Measurements from ENCODE around the gene PXMP4. TPM values are rescaled to one million over a fixed set of nuclear protein-coding genes. Genes with fewer than 3 reads are reported as not detected.

PXMP4 gene
- total RNA-seq, 2 donors from 2014 or later = 5.2 to 9.0 TPM

DNA sequence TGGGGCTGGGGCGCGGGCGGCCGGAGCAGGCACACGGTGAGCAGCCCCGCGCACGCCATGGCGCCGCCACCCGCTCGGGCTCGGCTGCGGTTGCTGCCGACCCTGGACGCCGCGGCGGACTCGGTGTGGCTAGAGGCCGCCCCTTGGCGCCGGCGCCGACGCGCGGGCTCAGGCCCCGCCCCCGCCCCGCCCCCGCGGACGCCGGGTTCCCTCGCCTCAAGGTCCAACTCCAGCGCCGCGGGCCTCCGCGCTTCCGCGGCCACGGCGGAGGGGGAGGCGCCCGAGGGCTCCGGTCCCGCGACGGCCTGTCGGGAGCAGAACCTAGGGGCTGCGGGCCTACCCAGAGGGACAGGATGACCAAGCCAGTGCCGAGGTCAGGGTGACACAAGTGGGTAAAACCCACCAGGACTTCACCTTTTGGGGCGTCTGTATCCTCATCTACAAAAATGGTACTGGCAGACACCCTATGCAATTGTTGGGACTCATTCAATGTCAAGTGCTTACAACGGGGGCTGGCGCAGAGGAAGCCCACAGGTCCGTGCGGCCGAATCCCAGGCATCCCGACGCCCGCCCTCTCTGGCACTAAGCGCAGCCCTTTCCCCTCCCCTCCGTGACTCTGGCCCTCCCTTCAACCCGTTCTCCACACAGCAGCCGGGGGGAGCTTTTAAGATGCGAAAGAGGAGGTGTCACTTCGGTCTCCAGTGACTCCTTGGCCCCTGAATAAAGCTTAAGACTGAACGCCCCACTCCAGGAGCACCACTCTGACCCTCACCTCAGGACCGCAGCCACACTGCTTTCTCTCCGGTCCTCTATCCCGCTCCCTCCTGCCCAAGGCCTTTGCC lies 45.6 kb downstream of the PXMP4 start, which contains the start of gene NECAB3:
TSS of gene NECAB3 (minus strand) at position 135 of the 842 bp plus-strand sequence. CDS start at position 59, 76 bp downstream.
- peak; percentile 92 for DNase-seq (ENCODE audit: low spot score)
- intact Hi-C loops (cut with DNase I) = no loop called here

DNA sequence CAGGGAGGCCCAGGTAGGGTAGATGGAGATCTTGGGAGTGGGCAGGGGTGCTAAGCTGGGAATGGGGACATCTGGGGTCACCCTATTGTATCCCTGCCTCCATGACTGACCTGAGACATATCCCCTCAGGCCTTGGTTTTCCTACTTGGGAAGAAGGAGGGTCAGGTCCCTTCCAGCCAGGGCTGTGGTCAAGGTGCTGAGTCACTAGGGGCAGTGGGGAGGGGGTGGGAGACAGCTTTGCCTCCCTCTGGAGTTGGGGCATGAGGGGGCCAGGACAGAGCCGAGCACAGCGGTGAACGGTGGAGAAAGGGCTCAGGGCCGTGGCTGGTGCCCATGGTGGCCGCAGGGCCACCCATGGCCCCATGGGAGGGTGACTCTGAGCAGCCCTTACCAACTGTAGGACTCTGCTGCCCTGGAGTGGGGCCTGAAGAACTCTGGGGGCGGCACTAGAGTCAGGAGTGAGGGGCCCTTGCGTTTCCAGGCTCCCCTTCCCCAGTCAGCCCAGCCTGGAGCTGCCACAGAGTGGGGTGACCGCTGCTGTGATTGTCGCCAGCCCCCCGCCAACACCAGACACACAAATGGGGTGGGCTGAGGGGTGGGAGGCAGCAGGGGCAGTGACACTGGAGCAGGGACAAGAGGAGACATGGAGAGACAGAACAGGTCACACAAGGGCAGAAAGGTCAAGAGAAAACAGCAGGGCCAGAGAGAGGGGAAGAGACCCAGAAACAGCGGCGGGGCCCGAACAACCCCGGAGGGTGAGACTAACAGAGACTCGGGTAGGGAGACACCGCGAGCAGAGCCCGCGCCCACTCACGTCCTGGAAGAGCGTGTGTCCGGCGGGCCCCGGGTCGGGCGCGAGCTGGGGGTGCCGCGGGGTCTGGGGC lies 46.5 kb downstream of the PXMP4 start:
- DNase-seq (ENCODE audit: low spot score) = no peak
- intact Hi-C loops (cut with DNase I) = no loop called here

DNA sequence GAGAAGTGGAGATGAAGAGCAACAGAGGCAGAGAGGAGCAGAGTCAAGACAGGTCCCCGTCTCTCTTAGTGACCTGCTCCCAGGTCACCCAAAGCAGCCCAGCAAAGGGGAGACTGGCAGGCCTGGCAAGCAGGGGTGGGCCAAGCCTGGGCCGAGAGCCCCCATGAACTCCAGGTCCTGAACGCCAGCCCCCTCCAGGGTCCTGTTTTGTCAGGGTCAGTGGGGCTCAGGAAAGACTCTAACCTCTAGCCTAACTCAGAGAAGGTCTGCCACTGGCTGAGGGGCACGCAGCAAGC lies 47.0 kb downstream of the PXMP4 start:
- no peak for DNase-seq (ENCODE audit: low spot score)
- intact Hi-C loops (cut with DNase I) = no loop called here

DNA sequence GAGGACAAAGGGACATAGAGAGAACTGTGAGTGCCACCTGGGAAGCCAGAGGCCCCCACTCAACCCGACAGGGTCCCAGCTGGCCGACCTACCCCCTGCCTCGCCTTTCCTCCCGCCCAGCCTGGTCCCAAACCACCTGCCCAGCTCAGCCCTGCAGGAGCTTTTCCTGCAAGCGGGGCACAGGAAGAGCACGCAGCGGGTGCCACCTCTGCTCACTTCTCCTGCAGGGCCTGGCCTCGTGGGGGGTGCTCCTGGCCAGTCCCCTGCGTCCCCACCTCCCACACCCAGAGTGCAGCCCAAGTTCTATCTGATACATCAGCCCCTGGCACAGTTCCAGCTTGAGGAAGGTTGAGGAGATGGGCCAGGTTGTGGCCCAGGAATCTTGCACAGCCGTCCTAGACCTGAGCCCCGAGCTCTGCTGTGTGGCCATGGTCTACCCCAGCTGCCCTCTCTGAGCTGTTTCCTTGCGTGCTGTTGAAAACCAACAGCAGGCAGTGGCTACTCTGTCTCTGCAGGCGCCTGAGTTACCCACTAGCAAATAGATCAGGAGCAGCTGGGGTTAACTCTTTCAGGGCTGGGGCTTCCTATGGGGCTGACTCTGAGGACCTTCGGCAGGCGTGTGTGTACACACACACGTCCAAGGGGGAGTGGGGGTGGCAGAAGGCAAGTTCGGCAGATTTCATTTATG lies 47.5 kb downstream of the PXMP4 start:
- intact Hi-C loops (cut with DNase I) = no loop called here
- no peak for DNase-seq (ENCODE audit: low spot score)

DNA sequence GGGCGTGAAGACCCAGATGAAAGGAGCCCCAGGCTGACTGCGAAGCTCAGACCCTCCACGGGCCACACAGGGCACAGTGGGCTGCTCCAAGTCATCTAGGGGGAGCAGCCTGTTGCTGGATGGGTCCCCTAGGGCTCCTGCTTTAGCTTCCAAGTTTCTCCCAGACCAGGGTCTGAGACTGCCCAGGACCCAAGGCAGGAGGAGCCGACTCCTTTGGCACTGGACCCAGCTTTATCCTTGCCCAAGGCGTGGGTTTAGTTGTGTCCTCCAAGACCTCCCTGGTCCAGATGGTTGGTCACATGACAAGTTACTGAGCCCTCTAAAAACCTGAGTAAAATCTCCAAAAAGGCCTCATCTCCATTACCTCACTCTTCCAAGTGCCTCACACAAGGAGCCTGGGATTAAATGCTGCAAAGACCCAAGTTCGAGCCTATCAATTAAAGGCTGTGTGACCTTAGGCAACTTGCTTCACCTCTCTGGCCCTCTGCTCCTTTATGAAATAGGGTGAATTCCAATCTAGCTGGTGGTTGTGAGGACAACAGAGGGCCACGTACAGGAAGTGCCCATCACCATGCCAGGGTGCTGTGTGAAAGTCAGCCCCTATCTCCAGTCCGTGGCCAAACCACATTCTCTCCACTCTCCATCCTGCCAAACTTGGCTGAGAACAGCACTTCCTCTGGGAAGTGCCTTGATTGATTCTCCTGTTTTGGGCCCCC lies 48.4 kb downstream of the PXMP4 start:
- DNase-seq (ENCODE audit: low spot score) = no peak
- intact Hi-C loops (cut with DNase I) = no loop called here

DNA sequence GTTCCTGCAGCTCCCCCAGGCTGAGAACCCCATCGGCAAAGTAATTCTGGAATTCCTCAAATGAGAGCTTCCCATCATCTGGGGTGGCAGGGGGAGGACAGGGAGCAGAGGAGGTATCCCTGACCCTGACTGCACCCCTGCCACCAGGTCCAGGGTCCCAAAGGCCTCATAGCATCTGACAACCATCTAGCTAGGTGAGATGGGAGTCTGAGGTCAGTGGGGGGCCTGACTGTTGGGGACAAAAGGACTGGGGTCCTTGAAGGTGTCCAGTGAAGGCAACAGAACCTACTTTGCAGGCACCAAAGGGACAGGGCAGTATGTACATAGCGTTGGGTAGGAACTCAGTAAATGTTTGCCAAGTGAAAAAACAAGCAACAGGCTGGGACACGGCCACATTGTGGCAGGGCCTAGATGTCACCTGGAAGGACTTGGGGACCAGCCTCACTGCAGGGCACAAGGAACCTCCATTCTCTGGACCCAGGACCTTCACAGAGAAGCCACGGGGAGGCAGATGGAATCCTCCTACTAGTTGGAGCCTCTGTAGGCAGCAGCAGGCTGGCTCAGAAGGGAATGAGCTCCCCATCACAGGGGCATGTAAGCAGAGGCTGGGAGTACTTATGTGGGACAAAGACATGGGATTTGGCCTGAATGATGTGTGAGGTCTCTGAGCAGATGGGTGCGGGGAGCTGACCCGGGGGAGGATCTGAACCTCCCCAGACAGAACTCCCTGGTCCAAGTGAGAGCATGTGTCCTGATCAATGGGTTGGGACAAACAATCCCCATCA lies 49.2 kb downstream of the PXMP4 start:
- intact Hi-C loops (cut with DNase I) = no loop called here
- DNase-seq (ENCODE audit: low spot score) = no peak

DNA sequence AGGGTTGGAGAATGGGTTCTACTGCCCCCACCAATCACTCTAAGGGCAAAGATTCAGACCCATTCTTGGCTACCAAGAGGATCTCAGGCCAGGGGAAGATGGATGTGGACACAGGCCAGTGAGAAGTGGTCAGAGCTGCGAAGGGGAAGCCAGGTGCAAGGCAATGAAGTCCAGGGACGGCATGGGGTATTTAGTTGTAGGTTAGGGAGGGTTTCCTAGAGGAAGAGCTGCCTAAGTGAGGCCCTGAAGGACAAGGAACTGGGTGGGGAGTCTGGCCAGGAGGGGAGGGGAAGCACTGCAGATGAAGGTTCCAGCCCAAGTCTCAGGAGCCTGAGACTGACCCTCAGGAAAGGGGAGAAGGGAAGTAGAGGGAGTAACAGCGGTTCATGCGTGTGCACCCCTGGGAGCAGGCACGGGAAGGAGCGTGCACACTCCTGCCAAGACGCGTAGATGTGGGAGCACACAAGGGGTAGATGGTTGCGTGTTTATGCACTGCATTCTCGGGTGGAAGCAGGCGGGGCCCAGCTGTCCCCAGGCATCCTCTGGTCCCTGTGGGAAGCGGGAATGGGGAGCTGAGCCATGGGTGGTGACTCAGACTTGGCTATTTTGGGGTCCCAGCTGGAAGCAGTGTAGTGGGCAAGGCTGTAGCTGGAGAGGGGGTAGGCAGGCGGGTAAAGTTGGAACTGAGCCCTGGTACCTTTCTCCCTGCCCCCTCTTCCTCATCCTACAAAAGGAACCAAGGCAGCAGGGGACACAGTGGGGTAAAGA lies 50.1 kb downstream of the PXMP4 start:
- DNase-seq (ENCODE audit: low spot score) = no peak
- intact Hi-C loops (cut with DNase I) = loop anchor here in 1 of 2 donors (5.0 kb wide), 1 partner anchor 62 kb away; the partner anchor contains the start of gene ZNF341

DNA sequence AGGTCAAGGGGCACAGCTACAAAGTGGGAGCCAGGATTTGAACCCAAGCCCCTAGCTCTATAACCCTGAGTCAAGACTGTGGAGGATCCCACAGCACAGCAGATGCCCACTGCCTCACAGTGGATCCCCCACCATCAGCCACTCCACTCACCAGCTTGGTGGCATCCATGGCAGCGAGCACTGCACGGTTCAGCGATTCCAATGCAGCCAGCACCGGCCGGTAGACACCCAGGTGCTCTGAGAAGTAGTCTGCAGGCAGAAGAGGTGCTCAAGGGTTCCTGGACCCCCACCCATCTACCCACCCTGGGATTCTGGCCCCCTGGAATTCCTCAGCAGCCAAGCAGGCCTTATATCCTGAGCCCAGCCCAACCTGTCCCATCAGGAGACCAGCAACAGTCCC lies 50.9 kb downstream of the PXMP4 start:
- intact Hi-C loops (cut with DNase I) = loop anchor here in 1 of 2 donors (5.0 kb wide), 1 partner anchor 63 kb away; the partner anchor contains the start of gene ZNF341
- no peak for DNase-seq (ENCODE audit: low spot score)

DNA sequence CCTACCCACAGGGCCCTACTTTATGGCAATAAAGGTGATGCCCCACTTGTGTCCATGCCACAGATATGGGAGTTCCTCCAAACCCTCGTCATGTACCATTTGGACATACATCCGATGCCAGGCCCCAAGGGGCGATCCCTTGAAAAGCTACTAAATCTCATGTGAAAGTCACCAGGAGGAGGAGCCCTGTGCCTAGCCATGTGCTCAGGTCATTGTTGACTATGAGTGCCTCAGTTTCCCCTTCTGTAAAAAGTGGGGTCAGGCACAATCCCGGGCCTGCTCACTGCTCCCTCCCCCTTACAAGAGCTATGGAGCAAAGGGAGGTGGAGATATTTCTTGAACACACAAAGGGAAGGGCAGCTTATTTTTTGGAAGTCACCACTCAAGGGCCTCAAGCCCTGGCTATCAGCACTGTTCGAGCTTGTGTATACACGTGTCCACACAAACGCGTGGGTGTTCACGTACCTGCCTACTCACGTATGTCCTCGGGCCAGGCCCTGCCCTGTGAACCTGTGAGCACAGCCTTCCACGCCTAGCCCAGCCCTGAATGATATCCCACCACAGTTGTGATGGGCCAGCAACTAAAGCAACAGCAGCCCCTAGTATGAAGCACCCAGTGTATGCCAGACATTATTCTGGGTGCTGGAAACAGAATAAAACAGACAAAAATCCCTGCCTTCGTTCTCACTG lies 51.5 kb downstream of the PXMP4 start:
- intact Hi-C loops (cut with DNase I) = loop anchor here in 1 of 2 donors (5.0 kb wide), 1 partner anchor 64 kb away; the partner anchor contains the start of gene ZNF341
- no peak for DNase-seq (ENCODE audit: low spot score)

DNA sequence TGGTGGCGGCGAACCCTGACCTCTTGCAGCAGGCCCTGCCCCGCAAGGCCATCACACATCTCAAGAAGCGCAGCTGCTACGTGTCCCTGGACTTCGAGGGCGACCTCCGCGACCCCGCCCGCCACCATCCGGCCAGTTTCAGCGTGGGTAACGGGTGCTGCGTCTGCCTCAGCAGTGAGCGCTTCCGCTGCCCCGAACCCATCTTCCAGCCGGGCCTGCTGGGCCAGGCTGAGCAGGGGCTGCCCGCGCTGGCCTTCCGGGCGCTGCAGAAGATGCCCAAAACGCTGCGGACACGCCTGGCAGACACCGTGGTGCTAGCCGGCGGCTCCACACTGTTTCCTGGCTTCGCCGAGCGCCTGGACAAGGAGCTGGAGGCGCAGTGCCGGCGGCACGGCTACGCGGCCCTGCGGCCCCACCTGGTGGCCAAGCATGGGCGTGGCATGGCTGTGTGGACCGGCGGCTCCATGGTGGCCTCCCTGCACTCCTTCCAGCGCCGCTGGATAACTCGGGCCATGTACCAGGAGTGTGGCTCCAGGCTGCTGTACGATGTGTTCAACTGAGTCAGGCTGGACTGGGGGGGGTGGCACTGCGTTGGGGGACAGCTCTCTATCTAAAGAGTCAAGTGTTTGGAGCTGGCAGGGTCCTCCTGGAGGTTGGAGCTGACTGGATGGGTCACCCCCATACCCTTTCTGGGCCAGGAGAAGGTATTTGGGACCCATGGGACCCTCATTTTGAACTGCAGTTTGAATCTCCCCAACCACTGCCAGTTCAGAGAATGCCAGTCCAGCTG lies 52.2 kb downstream of the PXMP4 start:
- peak; percentile 95 for DNase-seq (ENCODE audit: low spot score)
- intact Hi-C loops (cut with DNase I) = loop anchor here in 1 of 2 donors (5.0 kb wide), 1 partner anchor 64 kb away; the partner anchor contains the start of gene ZNF341

DNA sequence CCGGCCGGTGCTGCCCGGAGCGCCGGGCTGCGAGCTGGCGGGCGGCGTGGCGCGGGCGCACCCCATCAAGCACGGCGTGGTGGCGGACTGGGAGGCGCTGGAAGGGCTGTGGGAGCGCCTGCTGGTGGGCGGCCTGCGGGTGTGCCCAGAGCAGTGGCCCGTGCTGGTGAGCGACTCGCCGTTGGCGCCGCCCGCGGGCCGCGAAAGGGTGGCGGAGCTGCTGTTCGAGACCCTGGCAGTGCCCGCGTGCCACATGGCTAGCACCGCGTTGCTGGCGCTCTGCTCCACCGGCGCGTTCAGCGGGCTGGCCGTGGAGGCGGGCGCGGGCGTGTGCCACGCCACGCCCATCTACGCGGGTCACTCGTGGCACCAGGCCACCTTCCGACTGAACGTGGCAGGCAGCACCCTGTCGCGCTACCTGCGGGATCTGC lies 52.9 kb downstream of the PXMP4 start:
- no peak for DNase-seq (ENCODE audit: low spot score)
- intact Hi-C loops (cut with DNase I) = loop anchor here in 1 of 2 donors (5.0 kb wide), 1 partner anchor 65 kb away; the partner anchor contains the start of gene ZNF341

DNA sequence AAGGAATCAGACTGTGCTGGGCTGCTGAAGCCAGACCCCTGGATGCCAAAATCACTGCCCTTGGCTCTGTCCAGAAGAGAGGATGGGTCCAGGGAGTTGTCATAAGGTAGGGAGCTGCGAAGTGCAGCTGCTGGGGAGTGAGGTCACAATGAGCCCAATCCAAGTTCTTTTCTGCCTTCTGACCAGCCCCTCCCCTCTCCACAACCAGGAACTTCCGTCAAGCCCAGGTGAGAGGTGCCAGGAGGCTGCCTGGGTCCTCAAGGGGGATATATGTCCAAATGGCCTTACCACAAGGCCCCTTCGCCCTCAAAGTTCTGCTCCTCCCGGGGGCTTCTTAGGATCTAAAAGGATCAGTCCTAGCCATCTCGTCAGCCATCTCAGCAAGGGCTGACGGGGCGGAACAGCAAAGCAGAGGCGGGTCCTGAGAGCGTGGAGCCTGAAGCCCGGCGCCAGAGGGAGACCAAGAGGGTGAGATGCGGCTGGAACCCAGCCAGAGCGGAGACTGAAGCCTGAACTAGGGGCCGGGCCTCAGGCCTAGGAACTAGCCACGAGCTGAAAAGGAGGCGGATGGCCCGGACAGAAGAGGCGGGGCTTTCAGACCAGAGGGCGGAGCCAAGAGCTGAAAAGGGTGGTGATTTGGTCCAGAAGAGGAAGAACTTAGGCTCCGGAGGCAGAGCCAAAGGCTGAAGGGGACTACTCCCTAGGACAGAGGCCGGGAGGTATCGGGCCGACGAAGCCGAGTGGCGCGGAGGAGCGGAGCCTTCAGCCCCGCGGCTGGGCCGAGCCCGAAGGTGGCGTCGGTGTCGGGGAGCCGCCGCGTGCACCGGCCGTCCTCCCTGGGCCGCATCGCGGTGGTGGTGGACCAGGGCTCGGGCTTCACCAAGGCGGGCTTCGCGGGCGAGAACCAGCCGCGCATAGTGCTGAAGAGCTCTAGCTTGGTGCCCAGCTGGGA lies 53.5 kb downstream of the PXMP4 start, which contains the start of gene ACTL10:
TSS of gene ACTL10 (plus strand) at position 651 of the 952 bp plus-strand sequence. CDS start 555 bp downstream, outside the sequence.
- DNase-seq (ENCODE audit: low spot score) = peak; percentile 100
- intact Hi-C loops (cut with DNase I) = loop anchor here in 1 of 2 donors (5.0 kb wide), 1 partner anchor 66 kb away; the partner anchor contains the start of gene ZNF341

DNA sequence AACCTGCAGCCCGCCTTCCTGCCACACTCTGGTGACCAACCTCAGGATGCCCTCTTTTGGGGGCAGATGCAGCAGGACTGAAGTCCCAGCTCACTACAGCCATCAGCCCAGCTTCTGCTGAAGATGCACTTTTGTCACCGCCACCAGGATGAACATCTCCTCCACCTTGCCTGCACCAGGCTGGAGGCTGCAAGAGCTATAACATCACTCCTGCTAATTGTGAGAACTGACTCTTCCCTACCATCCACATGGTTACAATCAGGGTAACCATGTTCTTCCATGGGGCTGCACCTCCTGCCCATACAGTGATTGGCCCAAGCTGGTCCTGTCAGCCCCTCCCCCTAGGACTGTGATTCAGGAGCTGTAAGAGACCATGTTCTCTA lies 55.4 kb downstream of the PXMP4 start:
- no peak for DNase-seq (ENCODE audit: low spot score)
- intact Hi-C loops (cut with DNase I) = loop anchor here in 1 of 2 donors (5.0 kb wide), 1 partner anchor 68 kb away; the partner anchor contains the start of gene ZNF341

DNA sequence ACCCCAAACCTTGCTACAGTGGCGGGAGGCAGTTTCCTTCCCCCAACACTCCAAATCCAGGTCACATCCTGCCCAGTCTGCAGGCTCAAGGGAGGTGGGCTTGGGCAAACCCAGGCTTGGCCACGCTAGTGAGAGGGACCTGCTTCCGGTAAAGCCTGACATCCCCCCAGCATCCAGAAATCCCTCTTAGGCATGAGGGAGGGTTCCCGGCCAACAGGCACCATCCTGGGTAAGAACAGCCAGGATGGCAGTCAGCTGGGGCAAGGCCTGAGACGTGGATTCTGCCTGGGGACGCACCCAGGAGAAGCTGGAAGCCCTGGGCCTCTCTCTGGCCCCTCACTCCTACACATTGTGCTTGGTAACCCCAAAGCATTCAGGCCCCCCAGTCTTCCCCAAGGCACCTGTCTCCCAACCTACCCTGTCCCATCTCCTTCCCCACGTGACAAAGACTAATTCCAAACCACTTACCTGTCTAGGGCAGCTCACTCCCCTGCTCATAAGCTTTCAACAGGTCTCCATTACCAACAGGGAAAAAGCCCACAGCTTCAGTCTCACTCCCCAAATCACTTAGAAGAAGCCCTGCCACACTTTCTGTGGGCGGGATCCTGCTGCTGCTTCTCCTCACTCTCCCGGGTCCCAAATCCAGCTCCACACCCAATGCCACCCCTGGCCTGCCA lies 55.9 kb downstream of the PXMP4 start:
- no peak for DNase-seq (ENCODE audit: low spot score)
- intact Hi-C loops (cut with DNase I) = no loop called here

All from posterior vena cava (tissue), 2 donors.